ENCODE measurements around the gene GRAMD4. TPM values are rescaled to one million over a fixed set of nuclear protein-coding genes. Genes with fewer than 3 reads are reported as not detected.

GRAMD4 gene
- total RNA-seq, 1 experiment from 2014 or later: 25.3 TPM

DNA sequence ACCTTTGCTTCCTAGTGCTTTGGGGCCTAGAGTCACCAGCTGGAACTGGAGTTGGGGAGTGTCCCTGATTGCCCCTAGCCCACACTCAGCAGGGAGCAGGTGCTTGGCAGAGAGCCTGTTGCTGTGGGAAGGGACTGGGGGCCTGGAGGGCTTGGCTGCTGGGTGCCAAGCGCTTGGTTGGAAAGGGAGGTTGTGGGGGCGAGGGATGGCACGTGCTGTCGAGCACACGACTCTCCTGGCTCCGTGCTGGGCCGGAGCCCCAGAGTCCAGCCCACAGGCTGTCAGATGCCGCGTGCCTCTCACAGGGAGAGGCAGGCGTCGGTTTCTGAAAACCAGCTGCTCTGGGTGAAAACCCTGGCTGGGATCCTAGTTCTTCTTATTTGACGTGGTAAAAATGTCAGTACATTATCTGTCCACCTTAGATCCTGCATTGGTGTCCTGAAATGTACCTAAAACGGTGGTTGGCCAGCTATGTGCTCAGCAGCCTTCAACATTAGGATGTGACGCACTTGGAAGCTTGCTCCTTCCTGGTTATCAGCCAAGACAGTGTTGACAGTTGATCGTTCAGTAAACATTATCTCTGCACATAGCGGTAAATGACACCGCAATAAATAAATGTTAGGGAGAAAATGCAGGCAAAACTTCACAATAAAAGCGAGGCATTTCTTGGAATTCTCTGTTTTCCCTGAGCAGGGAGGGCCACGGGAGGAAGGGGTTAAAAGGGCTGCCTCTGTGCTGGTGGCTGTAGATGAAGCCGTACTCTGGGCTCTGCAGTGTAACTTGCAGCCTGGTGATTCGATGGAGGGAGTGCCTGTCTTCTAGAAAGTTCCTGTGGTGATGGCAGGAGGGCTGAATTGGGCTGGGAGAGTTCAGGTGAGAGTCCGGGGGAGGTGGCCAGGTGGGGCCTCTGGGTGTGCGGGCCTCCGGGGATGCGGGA lies 29.2 kb downstream of the GRAMD4 start:
- H3K27ac ChIP-seq (ENCODE audit: low read length): peak overlapping the region; percentile 67
- H3K36me3 ChIP-seq (ENCODE audit: low read depth, low read length): no peaks in the 10 kb centered on the region
- intact Hi-C loops (cut with micrococcal nuclease): no loop called here
- H3K4me2 ChIP-seq (ENCODE audit: low read length): peak overlapping the region; percentile 49
- peaks cover 15% of the 10 kb centered on the region for H3K4me1 ChIP-seq (ENCODE audit: insufficient read depth, low read length)
- POLR2A ChIA-PET (ENCODE audit: unreplicated experiment): no interaction called here
- no peaks in the 10 kb centered on the region for H4K20me1 ChIP-seq (ENCODE audit: low read length)
- TF ChIP-seq, protein P1, sequence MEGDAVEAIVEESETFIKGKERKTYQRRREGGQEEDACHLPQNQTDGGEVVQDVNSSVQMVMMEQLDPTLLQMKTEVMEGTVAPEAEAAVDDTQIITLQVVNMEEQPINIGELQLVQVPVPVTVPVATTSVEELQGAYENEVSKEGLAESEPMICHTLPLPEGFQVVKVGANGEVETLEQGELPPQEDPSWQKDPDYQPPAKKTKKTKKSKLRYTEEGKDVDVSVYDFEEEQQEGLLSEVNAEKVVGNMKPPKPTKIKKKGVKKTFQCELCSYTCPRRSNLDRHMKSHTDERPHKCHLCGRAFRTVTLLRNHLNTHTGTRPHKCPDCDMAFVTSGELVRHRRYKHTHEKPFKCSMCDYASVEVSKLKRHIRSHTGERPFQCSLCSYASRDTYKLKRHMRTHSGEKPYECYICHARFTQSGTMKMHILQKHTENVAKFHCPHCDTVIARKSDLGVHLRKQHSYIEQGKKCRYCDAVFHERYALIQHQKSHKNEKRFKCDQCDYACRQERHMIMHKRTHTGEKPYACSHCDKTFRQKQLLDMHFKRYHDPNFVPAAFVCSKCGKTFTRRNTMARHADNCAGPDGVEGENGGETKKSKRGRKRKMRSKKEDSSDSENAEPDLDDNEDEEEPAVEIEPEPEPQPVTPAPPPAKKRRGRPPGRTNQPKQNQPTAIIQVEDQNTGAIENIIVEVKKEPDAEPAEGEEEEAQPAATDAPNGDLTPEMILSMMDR (conservative IDR thresholded peaks at IDR 0.05; ENCODE audit: low read depth, low read length): no peak
- TF ChIP-seq EZH2phosphoT487 (IDR thresholded peaks at IDR 0.05; ENCODE audit: borderline replicate concordance, low read length) (no peak), EZH2 (IDR thresholded peaks at IDR 0.05; ENCODE audit: low read length, unreplicated experiment) (no peak)
- H3K9ac ChIP-seq (ENCODE audit: low read length): peak overlapping the region; percentile 36; the same call in 1 of the 2 replicates
- H3K79me2 ChIP-seq (ENCODE audit: low read length): no peaks in the 10 kb centered on the region
- no peaks in the 10 kb centered on the region for H3K27me3 ChIP-seq (ENCODE audit: low read length)
- H3K9me2 ChIP-seq (replicated peaks; ENCODE audit: low read length): no peaks in the 10 kb centered on the region
- DNase-seq: peak; percentile 86
- CTCF ChIA-PET: no interaction called here
- H2AFZ ChIP-seq (ENCODE audit: low read length): no peak overlapping the region
- BruUV-seq (replicated peaks): no TSS peak
- ATAC-seq: peak; percentile 92
- no peak overlapping the region for H3K4me3 ChIP-seq (ENCODE audit: low read length)
- no peaks in the 10 kb centered on the region for H3F3A ChIP-seq (ENCODE audit: low read length, unreplicated experiment)
- no peaks in the 10 kb centered on the region for H3K9me3 ChIP-seq (ENCODE audit: low read length)

- ChIA-PET POLR2A (ENCODE audit: unreplicated experiment) (no interaction called here), CTCF (no interaction called here)
- no peaks in the 10 kb centered on the region for H4K20me1 ChIP-seq (ENCODE audit: low read length)
- no peak overlapping the region for H3K9ac ChIP-seq (ENCODE audit: low read length)
- H3K27me3 ChIP-seq (ENCODE audit: low read length): no peaks in the 10 kb centered on the region
- TF ChIP-seq EZH2 (IDR thresholded peaks at IDR 0.05; ENCODE audit: low read length, unreplicated experiment) (no peak), EZH2phosphoT487 (IDR thresholded peaks at IDR 0.05; ENCODE audit: borderline replicate concordance, low read length) (no peak)
- TF ChIP-seq, protein P1 (conservative IDR thresholded peaks at IDR 0.05; ENCODE audit: low read depth, low read length): no peak
- H3K9me3 ChIP-seq (ENCODE audit: low read length): no peaks in the 10 kb centered on the region
- H3K9me2 ChIP-seq (replicated peaks; ENCODE audit: low read length): no peaks in the 10 kb centered on the region
- no peak overlapping the region for H2AFZ ChIP-seq (ENCODE audit: low read length)
- peak overlapping the region; percentile 49 for H3K4me2 ChIP-seq (ENCODE audit: low read length)
- H3K4me1 ChIP-seq (ENCODE audit: insufficient read depth, low read length): peaks cover 15% of the 10 kb centered on the region
- no peaks in the 10 kb centered on the region for H3K36me3 ChIP-seq (ENCODE audit: low read depth, low read length)
- H3K79me2 ChIP-seq (ENCODE audit: low read length): no peaks in the 10 kb centered on the region
- intact Hi-C loops (cut with micrococcal nuclease): no loop called here
- H3K27ac ChIP-seq (ENCODE audit: low read length): peak overlapping the region; percentile 57
- DNase-seq (no peak), ATAC-seq (no peak)
- no peak overlapping the region for H3K4me3 ChIP-seq (ENCODE audit: low read length)
- BruUV-seq (replicated peaks): no TSS peak
- no peaks in the 10 kb centered on the region for H3F3A ChIP-seq (ENCODE audit: low read length, unreplicated experiment)
Measured at GRCh38 chr22:46650078-46650810, 30.1 kb downstream of the GRAMD4 start.
